GM12872 (cell line): ENCODE data around the gene DAW1.

Source experiments
- CTCF ChIP-seq: IDR thresholded peaks from 3 replicates; pipeline ENCODE4 v1.5.1; 2011; ENCODE audit warnings: low read depth, mild to moderate bottlenecking, low read length, moderate library complexity; ENCODE audit not compliant: insufficient read depth

The DAW1 gene

DNA sequence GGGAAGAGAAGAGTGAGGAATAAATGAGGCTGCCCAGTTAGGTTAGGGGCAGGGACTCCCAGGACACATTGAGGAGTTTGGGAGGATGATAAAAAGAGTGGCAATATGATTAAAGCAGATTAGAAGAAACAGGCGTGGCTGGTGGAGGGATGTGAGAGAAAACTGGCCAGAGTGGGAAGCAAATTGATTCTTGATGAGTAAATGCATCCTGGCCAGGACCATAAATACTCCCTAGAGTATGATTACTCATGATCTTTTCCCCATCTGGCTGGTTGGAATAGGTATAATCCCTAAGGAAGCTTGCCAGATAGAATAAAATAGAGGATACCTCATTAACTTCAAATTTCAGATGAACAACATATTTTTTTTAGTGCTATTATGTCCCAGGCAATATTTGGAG lies 21.5 kb upstream of the DAW1 start:
- TF ChIP-seq CTCF, result no peak

- TF ChIP-seq CTCF, result no peak
Observed at GRCh38 chr2:227853204-227853629, 18.2 kb upstream of the DAW1 start.

- TF ChIP-seq CTCF, result no peak
Observed at GRCh38 chr2:227853765-227854271, 17.6 kb upstream of the DAW1 start.

GRCh38 chr2:227855440-227855839 lies 16.0 kb upstream of the DAW1 start:
- TF ChIP-seq CTCF, result no peak

- no peak for TF ChIP-seq CTCF
Observed at GRCh38 chr2:227856697-227857096, 14.7 kb upstream of the DAW1 start.

DNA sequence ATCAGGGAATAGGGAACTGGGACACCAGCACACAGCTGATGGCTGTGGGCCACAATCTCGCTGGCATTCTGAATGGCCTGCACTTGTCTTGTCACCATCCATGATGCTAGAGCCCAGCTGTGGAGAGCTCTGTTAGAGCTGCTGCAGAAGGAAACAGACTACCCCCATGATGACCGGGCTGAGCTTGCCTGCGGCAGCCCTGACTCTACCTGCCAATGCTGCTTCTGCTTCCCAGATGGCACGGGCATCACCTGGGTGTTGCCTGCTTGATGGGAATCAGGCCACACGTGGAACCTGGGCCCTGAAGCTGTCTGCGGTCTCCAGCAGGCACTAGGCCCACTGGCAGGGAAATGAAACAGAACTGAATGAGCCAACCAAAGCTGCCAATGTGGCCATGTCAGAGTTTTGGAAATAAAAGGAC lies 11.2 kb upstream of the DAW1 start:
- TF ChIP-seq CTCF, result no peak

- TF ChIP-seq CTCF, result no peak
Observed at GRCh38 chr2:227861011-227861410, 10.4 kb upstream of the DAW1 start.

GRCh38 chr2:227862227-227862740 lies 9.1 kb upstream of the DAW1 start:
- TF ChIP-seq CTCF, result peak; percentile 59
